Calu3 (cell line): ENCODE data around the gene UBN2. TPM values are rescaled to one million over a fixed set of nuclear protein-coding genes. Genes with fewer than 3 reads are reported as not detected.

Source experiments
- BruUV-seq: library from RNA; stranded (reverse); fragments of 400-500 nt; replicated peaks from 2 replicates; lab custom pipeline; 2021; lab: Mats Ljungman, UMichigan
- CTCF ChIA-PET: fragments of 300-600 bp; sonication (Branson Sonifier 250); formaldehyde crosslinking; loops from one replicate; lab custom pipeline; 2022; ENCODE audit warnings: antibody characterized with exemption; lab: Charles Lee
- DNase-seq: peaks from one replicate; pipeline ENCODE4 v3.0.0; 2022
- H3K27ac Mint-ChIP-seq: one replicate; pipeline ENCODE4 v1.8.0; 2022; ENCODE audit warnings: mixed read lengths; ENCODE audit not compliant: unreplicated experiment
- H3K27me3 Mint-ChIP-seq: one replicate; pipeline ENCODE4 v1.8.0; 2022; ENCODE audit warnings: mixed read lengths; ENCODE audit not compliant: unreplicated experiment
- H3K36me3 Mint-ChIP-seq: one replicate; pipeline ENCODE4 v1.8.0; 2022; ENCODE audit warnings: mild to moderate bottlenecking, moderate library complexity, mixed read lengths; ENCODE audit not compliant: insufficient read depth, unreplicated experiment
- H3K4me1 Mint-ChIP-seq: one replicate; pipeline ENCODE4 v1.8.0; 2022; ENCODE audit warnings: mild to moderate bottlenecking, low read depth, mixed read lengths; ENCODE audit not compliant: unreplicated experiment
- H3K4me3 Mint-ChIP-seq: one replicate; pipeline ENCODE4 v1.8.0; 2022; ENCODE audit warnings: mild to moderate bottlenecking, low read depth, moderate library complexity, mixed read lengths; ENCODE audit not compliant: unreplicated experiment
- H3K9me3 Mint-ChIP-seq: one replicate; pipeline ENCODE4 v1.8.0; 2022; ENCODE audit warnings: low read depth, mixed read lengths; ENCODE audit not compliant: unreplicated experiment
- CTCF ChIP-seq: fragments of 200-600 bp; IDR thresholded peaks from one replicate; pipeline ENCODE4 v1.8.0; 2022; ENCODE audit warnings: antibody characterized with exemption; ENCODE audit not compliant: unreplicated experiment
- intact Hi-C: fragments of 100-400 bp; cut with micrococcal nuclease; formaldehyde crosslinking; loops from one replicate; pipeline ENCODE4 v1.10.0; 2022; ENCODE audit not compliant: unreplicated experiment
- total RNA-seq: library from RNA; stranded (reverse); gene quantifications from 2 replicates; pipeline ENCODE4 v1.2.3, GENCODE V29; 2022

The UBN2 gene
- total RNA-seq, 1 experiment from 2014 or later, result 19.2 TPM

- CTCF ChIA-PET, result no interaction called here
- no peak for DNase-seq
- Mint-ChIP-seq H3K4me1 (peaks cover 9% of the 10 kb centered on the region), H3K4me3 (peak overlapping the region; percentile 81), H3K36me3 (peaks cover 29% of the 10 kb centered on the region), H3K27me3 (no peaks in the 10 kb centered on the region), H3K9me3 (no peaks in the 10 kb centered on the region), H3K27ac (peak overlapping the region; percentile 82)
- BruUV-seq, result no TSS peak
- intact Hi-C loops, result loop anchor here (10.0 kb wide), 1 partner anchor 125 kb away; the partner anchor contains the start of gene ZC3HAV1
- TF ChIP-seq CTCF, result no peak
Measured at GRCh38 chr7:139230023-139230422, 1.0 kb upstream of the UBN2 start.

DNA sequence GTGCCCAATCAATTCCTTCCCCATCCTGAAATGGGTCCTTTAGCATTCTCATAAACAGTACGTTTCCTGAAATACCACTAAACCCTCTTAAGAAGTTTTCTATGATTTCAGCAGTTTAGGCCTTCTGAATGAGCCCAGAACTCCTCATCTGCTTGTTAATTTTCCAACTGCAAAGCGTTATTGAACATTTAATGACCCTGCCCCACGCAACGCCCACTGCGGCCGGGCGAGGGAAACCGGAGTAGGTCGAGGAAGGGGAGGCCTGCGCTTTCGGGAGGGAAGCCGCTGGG is 608 bp upstream of the UBN2 start:
- CTCF ChIA-PET, result no interaction called here
- intact Hi-C loops, result loop anchor here (10.0 kb wide), 1 partner anchor 126 kb away; the partner anchor contains the start of gene ZC3HAV1
- no peaks in the 10 kb centered on the region for H3K27me3 Mint-ChIP-seq
- BruUV-seq, result TSS peak; percentile 83
- H3K4me3 Mint-ChIP-seq, result peak overlapping the region; percentile 81
- H3K4me1 Mint-ChIP-seq, result peaks cover 9% of the 10 kb centered on the region
- peak overlapping the region; percentile 82 for H3K27ac Mint-ChIP-seq
- TF ChIP-seq CTCF, result no peak
- H3K36me3 Mint-ChIP-seq, result peaks cover 29% of the 10 kb centered on the region
- no peak for DNase-seq
- no peaks in the 10 kb centered on the region for H3K9me3 Mint-ChIP-seq

DNA sequence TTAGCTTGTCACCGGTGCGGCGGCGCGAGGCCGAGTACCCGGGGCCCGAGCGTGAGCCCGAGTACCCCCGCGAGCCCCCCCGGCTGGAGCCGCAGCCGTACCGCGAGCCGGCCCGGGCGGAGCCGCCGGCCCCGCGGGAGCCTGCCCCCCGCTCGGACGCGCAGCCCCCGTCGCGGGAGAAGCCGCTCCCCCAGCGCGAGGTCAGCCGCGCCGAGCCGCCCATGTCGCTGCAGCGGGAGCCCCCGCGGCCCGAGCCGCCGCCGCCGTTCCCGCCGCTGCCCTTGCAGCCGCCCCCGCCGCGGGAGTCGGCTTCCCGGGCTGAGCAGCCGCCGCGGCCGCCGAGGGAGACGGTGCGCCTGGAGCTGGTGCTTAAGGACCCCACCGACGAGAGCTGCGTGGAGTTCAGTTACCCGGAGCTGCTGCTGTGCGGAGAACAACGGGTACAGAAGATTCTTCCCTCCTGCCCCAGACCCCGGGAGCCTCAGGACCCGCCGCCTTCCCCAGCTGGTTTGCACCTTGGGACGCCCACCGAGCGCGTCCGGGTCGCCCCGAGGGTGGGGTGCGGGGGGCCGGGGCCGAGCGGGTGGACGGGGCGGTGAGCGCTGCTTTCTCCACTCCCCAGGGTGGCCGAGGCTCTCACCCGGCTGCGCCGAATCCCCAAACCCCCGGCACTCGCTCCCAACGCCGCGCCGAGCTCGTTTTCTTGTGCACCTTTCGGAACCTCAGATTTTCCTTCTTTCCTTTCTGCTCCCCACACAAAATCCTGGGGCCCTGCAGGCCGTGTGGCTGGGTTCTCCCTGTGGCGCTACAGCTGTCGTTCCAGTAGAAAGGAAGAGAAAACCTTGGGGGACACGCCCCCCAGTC is 708 bp downstream of the UBN2 start:
- TF ChIP-seq CTCF, result no peak
- no peaks in the 10 kb centered on the region for H3K27me3 Mint-ChIP-seq
- peak; percentile 37 for DNase-seq
- peak overlapping the region; percentile 82 for H3K27ac Mint-ChIP-seq
- intact Hi-C loops, result loop anchor here (10.0 kb wide), 1 partner anchor 127 kb away; the partner anchor contains the start of gene ZC3HAV1
- peaks cover 29% of the 10 kb centered on the region for H3K36me3 Mint-ChIP-seq
- CTCF ChIA-PET, result interaction anchor here (1.0 to 1.2 kb wide), 2 partner anchors 11 to 108 kb away, joined by 3 read pairs; no protein-coding TSS in a partner anchor
- no TSS peak for BruUV-seq
- peaks cover 9% of the 10 kb centered on the region for H3K4me1 Mint-ChIP-seq
- no peaks in the 10 kb centered on the region for H3K9me3 Mint-ChIP-seq
- peak overlapping the region; percentile 81 for H3K4me3 Mint-ChIP-seq

GRCh38 chr7:139232377-139232717 is 1.3 kb downstream of the UBN2 start:
- CTCF ChIA-PET, result interaction anchor here (1.0 to 1.2 kb wide), 2 partner anchors 11 to 108 kb away, joined by 3 read pairs; no protein-coding TSS in a partner anchor
- DNase-seq, result no peak
- H3K9me3 Mint-ChIP-seq, result no peaks in the 10 kb centered on the region
- peaks cover 9% of the 10 kb centered on the region for H3K4me1 Mint-ChIP-seq
- no peaks in the 10 kb centered on the region for H3K27me3 Mint-ChIP-seq
- TF ChIP-seq CTCF, result no peak
- intact Hi-C loops, result loop anchor here (10.0 kb wide), 1 partner anchor 128 kb away; the partner anchor contains the start of gene ZC3HAV1
- peaks cover 29% of the 10 kb centered on the region for H3K36me3 Mint-ChIP-seq
- H3K4me3 Mint-ChIP-seq, result peak overlapping the region; percentile 81
- BruUV-seq, result no TSS peak
- H3K27ac Mint-ChIP-seq, result peak overlapping the region; percentile 79
